HUES64 (cell line): Measurements from ENCODE around the gene GUK1.

ENCODE experiments used
- H3K27ac ChIP-seq: 2 replicates; pipeline ENCODE4 v1.7.0; 2013; ENCODE audit warnings: low read depth, low read length, inconsistent platforms
- H3K27me3 ChIP-seq: 2 replicates; pipeline ENCODE4 v1.6.1; 2013; ENCODE audit warnings: mild to moderate bottlenecking, low read length; ENCODE audit not compliant: insufficient read depth
- H3K36me3 ChIP-seq: 2 replicates; pipeline ENCODE4 v1.6.1; 2013; ENCODE audit warnings: mild to moderate bottlenecking, low read length; ENCODE audit not compliant: insufficient read depth
- H3K4me1 ChIP-seq: 2 replicates; pipeline ENCODE4 v1.6.1; 2013; ENCODE audit warnings: mild to moderate bottlenecking, low read length, moderate library complexity; ENCODE audit not compliant: insufficient read depth
- H3K4me3 ChIP-seq: 2 replicates; pipeline ENCODE4 v1.5.1; 2013; ENCODE audit warnings: mild to moderate bottlenecking, low read length, moderate library complexity
- H3K9ac ChIP-seq: 2 replicates; pipeline ENCODE4 v1.6.1; 2013; ENCODE audit warnings: mild to moderate bottlenecking, low read depth, low read length
- H3K9me3 ChIP-seq: 2 replicates; pipeline ENCODE4 v1.6.1; 2013; ENCODE audit warnings: low read depth, low read length; ENCODE audit not compliant: insufficient read depth
- WGBS: fragments of 150-250, 120-280 bp; methylation state at CpG from one replicate; pipeline ENCODE4 v1.1.7; 2013; ENCODE audit warnings: missing lambda C conversion rate; 5-methylcytosine and 5-hydroxymethylcytosine counted together

GUK1 gene

DNA sequence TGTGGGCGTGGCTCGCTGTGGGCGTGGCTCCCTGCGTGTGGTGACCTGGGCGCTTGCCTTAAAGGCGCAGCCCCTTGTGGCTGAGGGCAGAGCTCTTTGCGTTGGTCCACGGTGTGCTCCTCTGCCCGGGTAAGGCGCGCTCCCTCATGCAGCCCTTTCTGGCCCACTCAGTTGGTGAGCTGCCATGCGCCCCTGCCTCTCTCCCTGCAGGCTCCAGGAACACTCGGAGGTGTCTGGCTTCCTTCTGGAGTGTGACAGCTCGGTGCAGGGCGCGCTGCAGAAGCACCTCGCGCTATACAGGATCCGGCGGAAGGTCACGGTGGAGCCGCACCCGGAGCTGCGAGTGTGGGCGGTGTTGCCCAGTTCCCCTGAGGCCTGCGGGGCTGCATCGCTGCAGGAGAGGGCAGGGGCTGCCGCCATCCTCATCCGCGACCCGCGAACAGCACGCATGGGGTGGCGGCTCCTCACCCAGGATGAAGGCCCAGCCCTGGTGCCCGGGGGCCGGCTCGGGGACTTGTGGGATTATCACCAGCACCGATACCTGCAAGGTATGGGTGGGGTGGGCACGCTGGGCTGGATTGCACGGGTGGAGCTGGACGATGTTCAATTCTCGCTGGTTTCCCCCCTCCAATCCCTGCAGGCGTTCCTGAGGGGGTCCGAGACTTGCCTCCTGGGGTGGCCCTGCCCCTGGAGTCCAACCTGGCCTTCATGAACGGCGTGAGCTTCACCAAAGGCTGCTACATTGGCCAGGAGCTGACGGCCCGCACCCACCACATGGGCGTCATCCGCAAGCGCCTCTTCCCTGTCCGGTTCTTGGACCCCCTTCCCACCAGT lies 34.6 kb downstream of the GUK1 start:
- no peak overlapping the region for H3K4me3 ChIP-seq
- 90% methylated on average over 52 of the region's 52 CpGs for WGBS
- no peaks in the 10 kb centered on the region for H3K4me1 ChIP-seq
- no peak overlapping the region for H3K9ac ChIP-seq
- no peaks in the 10 kb centered on the region for H3K27me3 ChIP-seq
- no peak overlapping the region for H3K27ac ChIP-seq
- no peaks in the 10 kb centered on the region; the same call in 1 of the 2 replicates for H3K36me3 ChIP-seq
- H3K9me3 ChIP-seq: no peaks in the 10 kb centered on the region

DNA sequence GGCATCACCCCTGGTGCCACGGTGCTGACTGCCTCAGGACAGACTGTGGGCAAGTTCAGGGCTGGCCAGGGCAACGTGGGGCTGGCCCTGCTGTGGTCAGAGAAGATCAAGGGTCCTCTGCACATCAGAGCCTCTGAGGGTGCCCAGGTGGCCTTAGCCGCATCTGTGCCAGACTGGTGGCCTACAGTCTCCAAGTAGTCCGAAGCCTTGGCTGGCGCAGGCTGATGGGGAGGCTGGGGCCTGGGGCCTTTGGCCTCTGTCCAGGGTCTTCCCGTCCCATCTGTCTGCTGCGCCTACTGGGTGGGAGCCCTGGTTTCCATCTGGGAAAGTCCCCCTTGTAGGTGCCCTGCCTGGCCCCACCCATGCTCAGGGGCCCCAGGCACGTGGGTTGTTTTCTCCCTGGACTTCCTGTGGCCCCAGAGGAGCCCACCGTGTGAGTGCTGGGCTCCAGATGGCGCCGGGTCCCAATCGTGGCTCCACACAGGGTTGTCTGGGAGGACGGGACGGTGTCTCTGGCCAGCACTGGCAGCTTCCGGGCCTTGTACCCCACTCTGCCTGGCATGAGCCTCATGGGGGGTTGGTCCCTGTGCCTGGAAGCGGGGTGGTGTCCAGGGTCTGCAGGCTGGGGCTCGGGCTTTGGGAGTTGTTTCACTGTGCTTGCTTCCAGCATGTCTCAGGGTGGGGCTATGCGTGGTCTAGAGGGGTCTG lies 35.4 kb downstream of the GUK1 start:
- no peaks in the 10 kb centered on the region for H3K4me1 ChIP-seq
- no peak overlapping the region for H3K9ac ChIP-seq
- H3K27ac ChIP-seq: no peak overlapping the region
- H3K27me3 ChIP-seq: no peaks in the 10 kb centered on the region
- no peaks in the 10 kb centered on the region; the same call in 1 of the 2 replicates for H3K36me3 ChIP-seq
- H3K9me3 ChIP-seq: no peaks in the 10 kb centered on the region
- 94% methylated on average over 18 of the region's 18 CpGs for WGBS
- no peak overlapping the region for H3K4me3 ChIP-seq

DNA sequence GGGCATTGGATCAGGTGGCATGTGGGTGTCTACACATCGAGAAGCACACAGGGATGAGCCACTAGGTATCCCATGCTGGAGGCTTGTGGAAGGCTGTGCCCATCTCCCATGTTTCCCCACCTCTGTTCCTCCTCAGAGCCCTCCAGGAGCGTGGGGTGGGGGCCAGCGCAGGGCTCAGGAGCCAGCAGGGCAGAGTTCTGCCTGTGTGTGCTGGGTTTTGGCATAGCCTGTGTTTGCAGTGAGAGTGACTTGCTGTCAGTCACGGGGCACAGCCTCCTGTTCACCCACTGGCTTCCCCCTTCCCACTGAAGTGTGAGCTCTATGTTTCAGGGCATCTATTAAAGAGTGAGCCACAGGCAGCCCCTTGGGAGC lies 35.9 kb downstream of the GUK1 start:
- H3K36me3 ChIP-seq: no peaks in the 10 kb centered on the region; the same call in 1 of the 2 replicates
- H3K27me3 ChIP-seq: no peaks in the 10 kb centered on the region
- no peaks in the 10 kb centered on the region for H3K9me3 ChIP-seq
- H3K4me3 ChIP-seq: no peak overlapping the region
- no peak overlapping the region for H3K27ac ChIP-seq
- no peaks in the 10 kb centered on the region for H3K4me1 ChIP-seq
- WGBS: 94% methylated on average over 4 of the region's 4 CpGs
- H3K9ac ChIP-seq: no peak overlapping the region

DNA sequence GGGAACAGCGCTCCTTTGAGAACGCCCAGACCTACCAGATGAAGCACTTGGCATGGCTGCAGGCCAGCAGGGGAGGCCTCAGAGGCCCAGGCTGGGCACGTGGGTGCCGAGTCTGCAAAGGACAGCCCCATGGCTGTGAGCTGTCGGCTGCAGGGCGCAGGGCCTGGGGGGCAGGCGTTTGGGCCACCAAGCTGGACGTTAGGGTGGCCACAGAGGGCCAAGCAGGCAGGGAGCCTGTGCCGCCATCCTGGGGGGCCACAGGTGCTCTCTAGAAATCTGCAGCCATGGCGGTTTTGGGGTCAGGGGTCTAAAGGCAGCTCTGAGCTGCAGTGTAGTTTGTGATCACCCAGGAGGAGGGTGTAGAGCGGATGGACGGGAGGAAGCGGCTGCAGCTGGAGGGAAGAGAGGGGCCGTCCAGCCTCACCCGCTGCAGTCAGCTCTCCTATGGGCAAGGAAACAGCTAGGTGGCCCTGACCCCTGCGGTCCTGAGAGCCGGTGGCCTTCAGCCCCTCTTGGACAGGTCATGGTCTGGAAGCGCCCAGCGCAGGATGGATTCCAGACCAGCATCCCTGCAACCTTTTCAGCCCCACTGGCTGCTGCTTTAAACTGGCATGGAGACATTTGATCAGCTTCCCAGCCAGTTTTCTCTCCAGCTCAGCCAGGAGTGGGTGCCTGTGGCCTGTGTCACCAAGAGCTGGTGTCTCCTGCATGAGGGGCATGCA lies 36.5 kb downstream of the GUK1 start:
- H3K4me1 ChIP-seq: no peaks in the 10 kb centered on the region
- 93% methylated on average over 19 of the region's 19 CpGs for WGBS
- no peaks in the 10 kb centered on the region for H3K9me3 ChIP-seq

DNA sequence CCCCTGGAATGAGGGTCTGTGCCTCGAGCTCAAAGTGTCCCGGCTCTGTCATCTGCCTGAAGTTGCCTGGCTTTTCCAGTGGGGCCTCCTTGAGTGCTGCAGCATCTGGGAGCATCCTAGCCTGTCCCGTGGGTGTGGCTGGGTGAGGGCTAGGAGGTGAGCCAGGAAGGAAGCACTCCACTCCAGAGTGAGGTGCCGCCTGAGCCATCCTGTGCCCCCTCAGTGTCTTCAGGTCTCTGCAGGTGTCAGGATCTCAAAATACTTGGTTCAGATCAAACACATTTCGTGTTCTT lies 37.0 kb downstream of the GUK1 start:
- Histone ChIP-seq H3K9ac (no peak overlapping the region), H3K27ac (no peak overlapping the region), H3K4me3 (no peak overlapping the region), H3K9me3 (no peaks in the 10 kb centered on the region), H3K36me3 (no peaks in the 10 kb centered on the region; the same call in 1 of the 2 replicates), H3K4me1 (no peaks in the 10 kb centered on the region), H3K27me3 (no peaks in the 10 kb centered on the region)
- WGBS: 92% methylated on average over 5 of the region's 5 CpGs

More for the DNA sequence above, 36.5 kb downstream of the GUK1 start:
- Histone ChIP-seq H3K27me3 (no peaks in the 10 kb centered on the region), H3K4me3 (no peak overlapping the region), H3K36me3 (no peaks in the 10 kb centered on the region; the same call in 1 of the 2 replicates), H3K27ac (no peak overlapping the region), H3K9ac (no peak overlapping the region)

DNA sequence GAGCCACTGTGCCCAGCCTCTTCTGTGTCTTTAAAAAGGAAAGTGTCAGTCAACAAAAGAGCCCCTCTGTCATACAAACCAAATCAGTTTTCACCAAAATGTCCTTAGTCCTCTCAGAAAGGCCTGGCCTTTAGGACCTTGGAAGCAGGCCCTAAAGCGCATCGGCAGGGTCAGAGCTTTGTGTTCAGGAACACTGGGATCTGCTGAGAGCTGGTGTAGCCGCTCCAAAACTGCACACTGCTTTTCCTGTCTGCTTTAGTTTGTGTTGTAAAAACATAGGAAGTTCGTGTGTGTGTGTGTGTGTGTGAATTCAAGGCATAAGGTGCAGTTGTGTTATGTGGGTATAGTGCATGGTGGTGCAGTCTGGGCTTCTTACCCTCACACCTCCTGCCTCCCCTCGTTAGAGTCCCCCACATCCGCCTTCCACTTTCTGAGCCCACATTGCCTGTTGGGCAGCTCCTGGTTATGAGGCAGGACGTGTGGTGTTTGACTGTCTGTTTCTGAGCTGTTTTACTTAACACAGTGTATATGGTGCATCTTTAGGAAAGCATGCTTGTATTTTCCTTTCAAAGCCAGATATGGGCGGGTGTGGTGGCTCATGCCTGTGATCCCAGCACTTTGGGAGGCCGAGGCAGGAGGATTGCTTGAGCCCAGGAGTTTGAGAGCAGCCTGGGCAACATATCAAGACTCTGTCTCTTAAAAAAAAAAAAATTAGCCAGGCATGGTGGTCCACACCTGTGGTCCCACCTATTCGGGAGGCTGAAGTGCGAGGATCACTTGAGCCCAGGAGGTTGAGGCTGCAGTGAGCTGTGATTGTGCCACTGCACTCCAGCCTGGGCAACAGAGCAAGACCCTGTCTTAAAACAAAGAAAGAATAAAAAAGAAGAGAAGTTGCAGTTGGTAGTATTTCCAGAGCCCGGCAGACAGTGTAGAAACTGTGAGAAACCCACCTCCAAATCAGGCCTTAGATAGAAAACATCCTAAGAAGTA lies 37.9 kb downstream of the GUK1 start:
- Histone ChIP-seq H3K9me3 (no peaks in the 10 kb centered on the region), H3K27me3 (no peaks in the 10 kb centered on the region), H3K4me3 (no peak overlapping the region), H3K27ac (no peak overlapping the region), H3K9ac (no peak overlapping the region), H3K4me1 (no peaks in the 10 kb centered on the region), H3K36me3 (no peaks in the 10 kb centered on the region; the same call in 1 of the 2 replicates)
- WGBS: 92% methylated on average over 11 of the region's 12 CpGs

DNA sequence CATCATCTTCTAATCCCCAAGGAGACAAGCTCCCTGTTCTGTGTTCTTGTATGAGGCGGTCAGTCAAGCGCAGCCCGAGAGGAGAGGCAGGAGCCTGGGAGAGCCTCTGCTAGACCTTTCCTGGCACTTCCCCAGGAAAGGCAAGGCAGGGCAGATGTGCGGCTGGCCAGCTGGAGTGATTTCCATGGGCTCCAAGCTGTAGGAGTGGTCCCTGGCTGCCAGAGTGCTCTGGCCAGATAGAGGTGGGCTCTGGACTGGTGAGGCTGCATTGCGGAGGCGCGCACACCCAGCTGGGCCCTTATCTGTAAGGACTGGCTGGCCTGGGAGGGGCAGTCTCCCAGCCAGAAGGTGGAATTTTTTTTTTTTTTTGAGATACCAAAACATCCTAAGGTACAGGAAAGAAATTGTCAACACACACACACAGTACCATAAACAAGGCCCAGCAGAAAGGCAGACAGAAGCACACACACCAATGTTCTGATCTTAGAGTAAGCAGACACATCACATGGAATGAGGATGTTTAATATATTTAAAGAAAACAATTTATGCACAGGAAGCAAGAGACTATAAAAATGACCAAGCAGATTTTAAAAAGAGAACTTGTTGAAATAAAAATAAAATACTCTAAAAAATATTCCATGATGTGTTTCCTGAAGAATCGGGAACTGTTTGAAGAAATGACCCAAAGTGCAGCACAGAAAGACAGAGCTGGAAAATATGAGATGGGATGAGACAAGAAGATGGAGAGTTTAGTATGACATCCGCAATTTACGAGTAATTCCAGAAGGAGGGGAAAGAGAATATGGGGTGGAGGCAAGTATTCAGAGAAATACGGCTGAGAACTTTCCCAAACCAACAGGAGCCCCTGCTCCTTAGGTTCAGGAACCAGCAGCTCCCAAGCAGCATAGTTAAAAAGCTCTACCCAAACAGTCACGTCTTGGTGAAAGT lies 38.9 kb downstream of the GUK1 start:
- Histone ChIP-seq H3K4me1 (no peaks in the 10 kb centered on the region), H3K9me3 (no peaks in the 10 kb centered on the region), H3K9ac (no peak overlapping the region), H3K27ac (no peak overlapping the region), H3K27me3 (no peaks in the 10 kb centered on the region), H3K4me3 (no peak overlapping the region), H3K36me3 (no peaks in the 10 kb centered on the region; the same call in 1 of the 2 replicates)
- WGBS: 92% methylated on average over 12 of the region's 12 CpGs

DNA sequence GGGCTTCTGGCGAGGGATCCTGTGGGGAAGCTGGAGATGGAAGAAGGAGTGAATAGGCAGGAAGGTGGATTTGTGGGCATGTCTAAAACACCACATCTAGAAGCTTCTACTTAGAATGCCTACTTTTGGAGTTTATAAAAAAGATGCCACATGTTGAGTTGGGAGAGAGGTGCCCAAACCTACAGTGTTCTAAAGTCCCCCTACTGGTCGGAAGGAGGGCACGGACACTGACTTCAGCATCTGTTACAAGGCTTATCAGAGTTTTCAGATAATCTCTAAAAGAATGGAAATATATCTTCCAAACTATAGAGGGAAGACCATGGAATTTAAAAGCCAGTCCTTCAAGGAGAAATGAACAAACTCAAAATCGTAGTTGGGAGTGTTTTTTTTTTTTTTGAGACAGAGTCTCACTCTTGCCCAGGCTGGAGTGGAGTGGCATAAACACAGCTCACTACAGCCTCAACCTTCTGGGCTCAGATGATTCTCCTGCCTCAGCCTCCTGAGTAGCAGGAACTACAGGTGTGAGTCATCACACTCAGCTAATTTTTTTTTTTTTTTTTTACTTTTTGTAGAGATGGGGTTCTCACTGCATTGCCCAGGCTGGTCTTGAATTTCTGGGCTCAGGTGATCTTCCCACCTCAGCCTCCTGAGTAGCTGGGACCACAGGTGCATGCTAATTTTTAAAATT lies 40.3 kb downstream of the GUK1 start:
- H3K27me3 ChIP-seq: no peaks in the 10 kb centered on the region
- no peaks in the 10 kb centered on the region; the same call in 1 of the 2 replicates for H3K36me3 ChIP-seq
- no peaks in the 10 kb centered on the region for H3K9me3 ChIP-seq
- H3K27ac ChIP-seq: no peak overlapping the region
- WGBS: 91% methylated on average over 4 of the region's 4 CpGs
- no peak overlapping the region for H3K4me3 ChIP-seq
- no peak overlapping the region for H3K9ac ChIP-seq
- H3K4me1 ChIP-seq: no peaks in the 10 kb centered on the region

DNA sequence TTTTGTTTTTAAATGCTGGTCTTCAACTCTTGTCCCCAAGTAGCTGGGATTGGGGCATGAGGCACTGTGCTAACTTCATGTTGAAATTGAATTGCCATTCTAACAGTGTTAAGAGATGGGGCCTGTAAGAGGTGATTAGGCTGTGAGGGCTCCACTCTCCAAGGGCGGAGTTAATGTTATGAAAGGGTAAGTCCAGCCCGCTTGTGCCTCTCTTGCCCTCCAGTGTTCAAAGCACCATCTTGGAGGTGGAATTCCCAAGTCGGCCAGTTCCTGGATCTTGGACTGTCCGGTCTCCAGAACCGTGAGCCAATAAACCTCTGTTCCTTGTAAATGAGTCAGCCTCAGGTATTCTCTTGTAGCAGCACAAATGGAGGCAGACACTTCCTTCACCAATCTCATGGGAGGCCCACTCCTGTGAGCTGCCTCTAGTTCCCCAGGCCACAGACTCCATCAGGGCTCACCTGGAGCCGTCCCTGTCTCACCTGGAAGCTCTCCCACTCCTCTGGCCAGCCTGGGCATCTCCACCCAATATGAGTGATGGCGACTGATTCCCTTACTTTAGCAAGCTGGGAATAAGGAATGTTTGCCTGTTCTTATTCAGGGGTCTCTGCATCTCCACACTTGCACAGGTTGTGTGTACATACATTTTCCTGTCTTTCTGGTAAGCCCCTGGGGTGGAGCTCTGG lies 41.0 kb downstream of the GUK1 start:
- Histone ChIP-seq H3K9me3 (no peaks in the 10 kb centered on the region), H3K9ac (no peak overlapping the region), H3K4me1 (no peaks in the 10 kb centered on the region), H3K36me3 (no peaks in the 10 kb centered on the region; the same call in 1 of the 2 replicates), H3K27ac (no peak overlapping the region), H3K4me3 (no peak overlapping the region), H3K27me3 (no peaks in the 10 kb centered on the region)
- WGBS: 93% methylated on average over 7 of the region's 7 CpGs
